Panc1 (cell line): ENCODE measurements around the gene CYBRD1. TPM values are rescaled to one million over a fixed set of nuclear protein-coding genes. Genes with fewer than 3 reads are reported as not detected.

Experiments
- ATAC-seq: fragments of 200-7000 bp; cut with Tn5 transposase; 2 replicates; pipeline ENCODE4 v1.9.1; 2020; ENCODE audit warnings: mild to moderate bottlenecking, moderate library complexity
- BruUV-seq: library from RNA; stranded (reverse); fragments of 400-500 nt; replicated peaks from 2 replicates; lab custom pipeline; 2021; lab: Mats Ljungman, UMichigan
- CTCF ChIA-PET: fragments of 300-600 bp; sonication (Branson Sonifier 250); formaldehyde crosslinking; loops from one replicate; lab custom pipeline; 2022; ENCODE audit warnings: antibody characterized with exemption; lab: Charles Lee
- POLR2A ChIA-PET: fragments of 300-600 bp; sonication (Branson Sonifier 250); formaldehyde crosslinking; loops from one replicate; lab custom pipeline; 2022; ENCODE audit warnings: antibody characterized with exemption; lab: Charles Lee
- DNase-seq: peaks from one replicate; pipeline ENCODE4 v3.0.0-alpha.2; 2010; ENCODE audit warnings: low read depth, low spot score
- H3K27ac ChIP-seq: 2 replicates; pipeline ENCODE4 v1.5.1; 2011; ENCODE audit warnings: mild to moderate bottlenecking, low read length, inconsistent platforms
- H3K27me3 ChIP-seq: fragments of 200-500 bp; sonication (Bioruptor generic); 2 replicates; pipeline ENCODE4 v1.6.0; 2014; ENCODE audit warnings: low read length, inconsistent platforms; ENCODE audit not compliant: control insufficient read depth, insufficient read depth
- H3K36me3 ChIP-seq: fragments of 200-500 bp; sonication (Bioruptor generic); 2 replicates; pipeline ENCODE4 v1.5.1; 2014; ENCODE audit warnings: inconsistent platforms, mild to moderate bottlenecking, low read length, moderate library complexity; ENCODE audit not compliant: control insufficient read depth, insufficient read depth
- H3K4me1 ChIP-seq: 2 replicates; pipeline ENCODE4 v1.5.1; 2011; ENCODE audit warnings: inconsistent platforms, mild to moderate bottlenecking, low read length, moderate library complexity; ENCODE audit not compliant: control insufficient read depth, insufficient read depth
- H3K4me3 ChIP-seq, 2 experiments: 2 replicates each; pipeline ENCODE4 v1.5.1; 2011 to 2012; ENCODE audit warnings: low read depth in 2 of 2, low read length in 2 of 2, mild to moderate bottlenecking in 2 of 2, inconsistent platforms in 1 of 2, moderate library complexity in 1 of 2
- H3K9me3 ChIP-seq: fragments of 200-500 bp; sonication (Bioruptor generic); 2 replicates; pipeline ENCODE4 v1.5.1; 2014; ENCODE audit warnings: low read depth, mild to moderate bottlenecking, inconsistent platforms, low read length, moderate library complexity; ENCODE audit not compliant: control insufficient read depth, insufficient read depth
- POLR2AphosphoS5 ChIP-seq: IDR thresholded peaks from 2 replicates; pipeline ENCODE4 v1.6.1; 2012; ENCODE audit warnings: mild to moderate bottlenecking, low read depth, low read length, moderate library complexity
- SIN3A ChIP-seq: IDR thresholded peaks from 2 replicates; pipeline ENCODE4 v1.6.1; 2012; ENCODE audit warnings: low read depth, mild to moderate bottlenecking, low read length, moderate library complexity, borderline replicate concordance; ENCODE audit not compliant: insufficient read depth
- TCF7L2 ChIP-seq: IDR thresholded peaks from 2 replicates; pipeline ENCODE4 v1.6.1; 2011; ENCODE audit warnings: mild to moderate bottlenecking, low read depth, low read length, inconsistent platforms
- in situ Hi-C: cut with HindIII; loops from 2 replicates; pipeline ENCODE4 v1.10.0; 2016; ENCODE audit warnings: low sequenced_read_pairs, low pct_unique_long_range_greater_than_20kb
- intact Hi-C: fragments of 100-400 bp; cut with micrococcal nuclease; formaldehyde crosslinking; loops from one replicate; pipeline ENCODE4 v1.10.0; 2022; ENCODE audit not compliant: unreplicated experiment
- total RNA-seq: library from RNA; stranded (reverse); gene quantifications from one replicate; pipeline ENCODE4 v1.2.1, GENCODE V29; 2021; ENCODE audit not compliant: unreplicated experiment
- TF ChIP-seq, protein P1 (sequence below): fragments of 450-650 bp; IDR thresholded peaks from 2 replicates; pipeline ENCODE4 v1.5.1; 2017; ENCODE audit warnings: mild to moderate bottlenecking
- TF ChIP-seq, protein P2 (sequence below), 2 experiments: IDR thresholded peaks; 2 replicates each; pipeline ENCODE4 v1.6.1; 2011 to 2012; ENCODE audit warnings: low read depth in 2 of 2, control low read depth in 1 of 2, low read length in 1 of 2, mild to moderate bottlenecking in 1 of 2, moderate library complexity in 1 of 2; ENCODE audit not compliant: insufficient read depth in 1 of 2

CYBRD1 gene
- total RNA-seq, 1 experiment from 2014 or later = 2.5 TPM

DNA sequence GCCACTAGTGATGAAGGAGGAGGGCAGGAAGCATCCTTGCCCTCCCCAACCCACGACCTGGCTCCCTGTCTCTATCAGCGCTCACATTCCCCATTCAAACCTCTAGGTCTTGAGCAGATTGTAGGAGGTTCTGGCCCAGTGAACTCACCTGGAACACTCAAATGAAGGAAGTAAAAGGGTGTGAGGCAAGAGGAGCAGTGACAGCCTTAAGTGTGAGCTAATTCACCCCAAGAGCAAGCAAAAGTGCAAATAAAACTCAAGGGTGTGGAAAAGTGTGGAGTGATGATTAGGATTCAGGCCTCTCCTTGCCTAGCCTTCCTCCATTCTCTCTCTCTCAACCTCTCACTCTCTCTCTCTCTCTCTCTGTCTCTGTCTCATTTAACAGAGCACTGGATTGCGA, 41.0 kb downstream of the CYBRD1 start:
- Histone ChIP-seq H3K9me3 (no peaks in the 10 kb centered on the region), H3K36me3 (no peaks in the 10 kb centered on the region), H3K27ac (no peak overlapping the region), H3K4me3 (no peak overlapping the region), H3K4me1 (no peaks in the 10 kb centered on the region), H3K27me3 (peaks cover 5% of the 10 kb centered on the region; the same call in 1 of the 2 replicates)
- CTCF ChIA-PET = interaction anchor here (0.6 kb wide), 1 partner anchor 551 kb away, joined by 3 read pairs; no protein-coding TSS in a partner anchor
- TF ChIP-seq, protein P1, sequence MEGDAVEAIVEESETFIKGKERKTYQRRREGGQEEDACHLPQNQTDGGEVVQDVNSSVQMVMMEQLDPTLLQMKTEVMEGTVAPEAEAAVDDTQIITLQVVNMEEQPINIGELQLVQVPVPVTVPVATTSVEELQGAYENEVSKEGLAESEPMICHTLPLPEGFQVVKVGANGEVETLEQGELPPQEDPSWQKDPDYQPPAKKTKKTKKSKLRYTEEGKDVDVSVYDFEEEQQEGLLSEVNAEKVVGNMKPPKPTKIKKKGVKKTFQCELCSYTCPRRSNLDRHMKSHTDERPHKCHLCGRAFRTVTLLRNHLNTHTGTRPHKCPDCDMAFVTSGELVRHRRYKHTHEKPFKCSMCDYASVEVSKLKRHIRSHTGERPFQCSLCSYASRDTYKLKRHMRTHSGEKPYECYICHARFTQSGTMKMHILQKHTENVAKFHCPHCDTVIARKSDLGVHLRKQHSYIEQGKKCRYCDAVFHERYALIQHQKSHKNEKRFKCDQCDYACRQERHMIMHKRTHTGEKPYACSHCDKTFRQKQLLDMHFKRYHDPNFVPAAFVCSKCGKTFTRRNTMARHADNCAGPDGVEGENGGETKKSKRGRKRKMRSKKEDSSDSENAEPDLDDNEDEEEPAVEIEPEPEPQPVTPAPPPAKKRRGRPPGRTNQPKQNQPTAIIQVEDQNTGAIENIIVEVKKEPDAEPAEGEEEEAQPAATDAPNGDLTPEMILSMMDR = no peak
- no peak for TF ChIP-seq POLR2AphosphoS5
- TF ChIP-seq TCF7L2 = no peak
- TF ChIP-seq, protein P2, sequence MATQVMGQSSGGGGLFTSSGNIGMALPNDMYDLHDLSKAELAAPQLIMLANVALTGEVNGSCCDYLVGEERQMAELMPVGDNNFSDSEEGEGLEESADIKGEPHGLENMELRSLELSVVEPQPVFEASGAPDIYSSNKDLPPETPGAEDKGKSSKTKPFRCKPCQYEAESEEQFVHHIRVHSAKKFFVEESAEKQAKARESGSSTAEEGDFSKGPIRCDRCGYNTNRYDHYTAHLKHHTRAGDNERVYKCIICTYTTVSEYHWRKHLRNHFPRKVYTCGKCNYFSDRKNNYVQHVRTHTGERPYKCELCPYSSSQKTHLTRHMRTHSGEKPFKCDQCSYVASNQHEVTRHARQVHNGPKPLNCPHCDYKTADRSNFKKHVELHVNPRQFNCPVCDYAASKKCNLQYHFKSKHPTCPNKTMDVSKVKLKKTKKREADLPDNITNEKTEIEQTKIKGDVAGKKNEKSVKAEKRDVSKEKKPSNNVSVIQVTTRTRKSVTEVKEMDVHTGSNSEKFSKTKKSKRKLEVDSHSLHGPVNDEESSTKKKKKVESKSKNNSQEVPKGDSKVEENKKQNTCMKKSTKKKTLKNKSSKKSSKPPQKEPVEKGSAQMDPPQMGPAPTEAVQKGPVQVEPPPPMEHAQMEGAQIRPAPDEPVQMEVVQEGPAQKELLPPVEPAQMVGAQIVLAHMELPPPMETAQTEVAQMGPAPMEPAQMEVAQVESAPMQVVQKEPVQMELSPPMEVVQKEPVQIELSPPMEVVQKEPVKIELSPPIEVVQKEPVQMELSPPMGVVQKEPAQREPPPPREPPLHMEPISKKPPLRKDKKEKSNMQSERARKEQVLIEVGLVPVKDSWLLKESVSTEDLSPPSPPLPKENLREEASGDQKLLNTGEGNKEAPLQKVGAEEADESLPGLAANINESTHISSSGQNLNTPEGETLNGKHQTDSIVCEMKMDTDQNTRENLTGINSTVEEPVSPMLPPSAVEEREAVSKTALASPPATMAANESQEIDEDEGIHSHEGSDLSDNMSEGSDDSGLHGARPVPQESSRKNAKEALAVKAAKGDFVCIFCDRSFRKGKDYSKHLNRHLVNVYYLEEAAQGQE (IDR thresholded peaks at IDR 0.05; ENCODE audit: insufficient read depth in 1 of 2, low read depth in 2 of 2, low read length in 1 of 2) = no peak
- POLR2A ChIA-PET = no interaction called here
- ATAC-seq = no peak
- in situ Hi-C loops = no loop called here
- DNase-seq = no peak
- intact Hi-C loops = no loop called here
- BruUV-seq = no TSS peak

DNA sequence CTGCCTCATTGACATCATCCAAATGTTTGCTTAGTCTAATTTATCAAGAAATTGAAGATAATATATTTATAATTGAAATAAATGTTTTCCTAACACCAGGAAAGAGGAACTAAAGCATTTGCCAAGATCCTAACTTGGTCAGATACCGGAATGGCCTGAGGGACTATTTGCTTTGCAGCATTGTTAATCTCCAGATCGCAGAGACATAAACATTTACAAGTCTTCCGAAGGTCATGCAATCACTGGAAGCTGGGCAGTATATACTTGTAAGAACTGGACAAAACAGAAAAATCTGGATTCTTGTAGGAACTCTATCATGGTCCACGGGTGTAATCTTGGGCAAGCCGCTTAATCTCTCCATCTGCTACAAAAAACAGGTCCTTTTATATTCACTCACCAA, 42.2 kb downstream of the CYBRD1 start:
- ATAC-seq (no peak), DNase-seq (no peak)
- intact Hi-C loops = no loop called here
- ChIA-PET CTCF (no interaction called here), POLR2A (no interaction called here)
- Histone ChIP-seq H3K4me1 (no peaks in the 10 kb centered on the region), H3K4me3 (no peak overlapping the region), H3K27me3 (peaks cover 5% of the 10 kb centered on the region; the same call in 1 of the 2 replicates), H3K36me3 (no peaks in the 10 kb centered on the region), H3K9me3 (no peaks in the 10 kb centered on the region), H3K27ac (no peak overlapping the region)
- no TSS peak for BruUV-seq
- TF ChIP-seq, protein P2 (IDR thresholded peaks at IDR 0.05; ENCODE audit: insufficient read depth in 1 of 2, low read depth in 2 of 2, low read length in 1 of 2) = no peak
- no peak for TF ChIP-seq SIN3A
- TF ChIP-seq POLR2AphosphoS5 = no peak
- TF ChIP-seq, protein P1 = no peak
- no peak for TF ChIP-seq TCF7L2
- in situ Hi-C loops = no loop called here
